SU-DHL-6 (cell line): ENCODE data around the gene SDCBP2.

ENCODE experiments used
- H2AFZ ChIP-seq: fragments of 200-600 bp; sonication (generic); 2 replicates; pipeline ENCODE4 v1.6.1; 2014; ENCODE audit warnings: low read depth, mild to moderate bottlenecking, moderate library complexity, mixed read lengths, antibody characterized with exemption, low read length; ENCODE audit not compliant: severe bottlenecking
- H3F3A ChIP-seq: fragments of 200-600 bp; shearing (Covaris generic); 2 replicates; pipeline ENCODE4 v1.6.0; 2016; ENCODE audit warnings: antibody characterized with exemption, mild to moderate bottlenecking; ENCODE audit not compliant: insufficient read depth
- H3K27ac ChIP-seq: fragments of 200-600 bp; sonication (generic); 2 replicates; pipeline ENCODE4 v1.5.1; 2016; ENCODE audit warnings: low read depth, mild to moderate bottlenecking, low read length, moderate library complexity, mixed read lengths
- H3K27me3 ChIP-seq: fragments of 200-600 bp; sonication (generic), shearing (Covaris generic); 2 replicates; pipeline ENCODE4 v1.6.0; 2014; ENCODE audit warnings: mild to moderate bottlenecking, low read length
- H3K36me3 ChIP-seq: fragments of 200-600 bp; sonication (generic); 2 replicates; pipeline ENCODE4 v1.6.1; 2014; ENCODE audit warnings: mild to moderate bottlenecking, low read length, mixed read lengths
- H3K4me2 ChIP-seq: fragments of 300-600, 200-600 bp; shearing (Covaris generic), sonication (generic); 2 replicates; pipeline ENCODE4 v1.6.0; 2014; ENCODE audit warnings: low read length, low read depth, mild to moderate bottlenecking; ENCODE audit not compliant: poor library complexity, severe bottlenecking
- H3K4me3 ChIP-seq: fragments of 200-600 bp; sonication (generic); 2 replicates; pipeline ENCODE4 v1.5.1; 2014; ENCODE audit warnings: antibody characterized with exemption, low read length, mild to moderate bottlenecking, mixed read lengths; ENCODE audit not compliant: insufficient read depth, poor library complexity, severe bottlenecking
- H3K79me2 ChIP-seq: fragments of 200-600 bp; sonication (generic); 2 replicates; pipeline ENCODE4 v1.6.1; 2014; ENCODE audit warnings: mild to moderate bottlenecking, low read length, moderate library complexity; ENCODE audit not compliant: insufficient read depth
- H3K9ac ChIP-seq: fragments of 200-600 bp; sonication (generic); 2 replicates; pipeline ENCODE4 v1.7.0; 2014; ENCODE audit warnings: mild to moderate bottlenecking, low read length
- H3K9me2 ChIP-seq: fragments of 200-600 bp; sonication (generic); replicated peaks from 2 replicates; pipeline ENCODE4 v1.6.1; 2014; ENCODE audit warnings: low read length; ENCODE audit not compliant: insufficient read depth
- H3K9me3 ChIP-seq: fragments of 200-600 bp; sonication (generic); 2 replicates; pipeline ENCODE4 v1.6.1; 2014; ENCODE audit warnings: low read length, mixed read lengths; ENCODE audit not compliant: insufficient read depth
- H4K20me1 ChIP-seq: fragments of 200-600 bp; sonication (generic); 2 replicates; pipeline ENCODE4 v1.6.1; 2014; ENCODE audit warnings: low read depth, mild to moderate bottlenecking, antibody characterized with exemption, low read length, moderate library complexity, mixed read lengths
- CTCF ChIP-seq: fragments of 200-600 bp; sonication (generic); IDR thresholded peaks from one replicate; pipeline ENCODE4 v1.5.1; 2017; ENCODE audit warnings: antibody characterized with exemption, mild to moderate bottlenecking, low read length, moderate library complexity; ENCODE audit not compliant: insufficient read depth, poor library complexity, severe bottlenecking
- EZH2phosphoT487 ChIP-seq: fragments of 200-600 bp; sonication (generic), shearing (Covaris generic); conservative IDR thresholded peaks from 2 replicates; pipeline ENCODE4 v1.6.1; 2018; ENCODE audit warnings: mild to moderate bottlenecking, antibody characterized with exemption, low read length, moderate library complexity, mixed read lengths

Gene SDCBP2

GRCh38 chr20:1341561-1342265 lies 12.8 kb upstream of the SDCBP2 start:
- TF ChIP-seq EZH2phosphoT487 (no peak), CTCF (no peak)
- no peaks in the 10 kb centered on the region for H3K9me3 ChIP-seq
- H3K9ac ChIP-seq: no peak overlapping the region
- no peak overlapping the region for H3K27ac ChIP-seq
- no peaks in the 10 kb centered on the region for H3K36me3 ChIP-seq
- H3K4me3 ChIP-seq: no peak overlapping the region
- H3K79me2 ChIP-seq: no peaks in the 10 kb centered on the region
- no peaks in the 10 kb centered on the region for H3F3A ChIP-seq
- H3K4me2 ChIP-seq: no peak overlapping the region
- no peaks in the 10 kb centered on the region for H4K20me1 ChIP-seq
- no peaks in the 10 kb centered on the region for H3K9me2 ChIP-seq
- no peak overlapping the region for H2AFZ ChIP-seq
- no peaks in the 10 kb centered on the region for H3K27me3 ChIP-seq

- Histone ChIP-seq H3K79me2 (no peaks in the 10 kb centered on the region), H3K36me3 (no peaks in the 10 kb centered on the region), H2AFZ (no peak overlapping the region), H3K9me3 (no peaks in the 10 kb centered on the region), H3K27me3 (no peaks in the 10 kb centered on the region), H4K20me1 (no peaks in the 10 kb centered on the region), H3K9ac (no peak overlapping the region), H3K27ac (no peak overlapping the region), H3K4me2 (no peak overlapping the region), H3F3A (no peaks in the 10 kb centered on the region), H3K4me3 (no peak overlapping the region), H3K9me2 (no peaks in the 10 kb centered on the region)
- TF ChIP-seq EZH2phosphoT487 (no peak), CTCF (no peak)
Measured at GRCh38 chr20:1338801-1339200, 9.9 kb upstream of the SDCBP2 start.

GRCh38 chr20:1338096-1338495 lies 9.2 kb upstream of the SDCBP2 start:
- no peaks in the 10 kb centered on the region for H3K27me3 ChIP-seq
- no peaks in the 10 kb centered on the region for H3K9me2 ChIP-seq
- no peaks in the 10 kb centered on the region for H3F3A ChIP-seq
- TF ChIP-seq EZH2phosphoT487: no peak
- no peak for TF ChIP-seq CTCF
- no peak overlapping the region for H3K4me3 ChIP-seq
- H2AFZ ChIP-seq: no peak overlapping the region
- no peak overlapping the region for H3K27ac ChIP-seq
- H4K20me1 ChIP-seq: no peaks in the 10 kb centered on the region
- H3K9me3 ChIP-seq: no peaks in the 10 kb centered on the region
- H3K79me2 ChIP-seq: peaks cover 3% of the 10 kb centered on the region; the same call in 1 of the 2 replicates
- H3K36me3 ChIP-seq: no peaks in the 10 kb centered on the region
- H3K4me2 ChIP-seq: no peak overlapping the region
- no peak overlapping the region for H3K9ac ChIP-seq
